SU-DHL-6 (cell line): ENCODE results near the gene TBC1D20.

Experiments
- CTCF ChIP-seq: fragments of 200-600 bp; sonication (generic); IDR thresholded peaks from one replicate; pipeline ENCODE4 v1.5.1; 2017; ENCODE audit warnings: antibody characterized with exemption, mild to moderate bottlenecking, low read length, moderate library complexity; ENCODE audit not compliant: insufficient read depth, poor library complexity, severe bottlenecking
- EZH2phosphoT487 ChIP-seq: fragments of 200-600 bp; sonication (generic), shearing (Covaris generic); conservative IDR thresholded peaks from 2 replicates; pipeline ENCODE4 v1.6.1; 2018; ENCODE audit warnings: mild to moderate bottlenecking, antibody characterized with exemption, low read length, moderate library complexity, mixed read lengths

- TF ChIP-seq CTCF (no peak), EZH2phosphoT487 (no peak)
These were observed 34.3 kb downstream of the TBC1D20 start for GRCh38 chr20:427849-428657.
